Measurements from ENCODE around the gene MCCD1.

MCCD1 gene

GRCh38 chr6:31513456-31514165 is 15.2 kb upstream of the MCCD1 start:
- no peak for DNase-seq

- no peak for DNase-seq
Measured at GRCh38 chr6:31521835-31522234, 6.9 kb upstream of the MCCD1 start.

GRCh38 chr6:31525553-31525931 is 3.2 kb upstream of the MCCD1 start:
- no peak for DNase-seq

DNA sequence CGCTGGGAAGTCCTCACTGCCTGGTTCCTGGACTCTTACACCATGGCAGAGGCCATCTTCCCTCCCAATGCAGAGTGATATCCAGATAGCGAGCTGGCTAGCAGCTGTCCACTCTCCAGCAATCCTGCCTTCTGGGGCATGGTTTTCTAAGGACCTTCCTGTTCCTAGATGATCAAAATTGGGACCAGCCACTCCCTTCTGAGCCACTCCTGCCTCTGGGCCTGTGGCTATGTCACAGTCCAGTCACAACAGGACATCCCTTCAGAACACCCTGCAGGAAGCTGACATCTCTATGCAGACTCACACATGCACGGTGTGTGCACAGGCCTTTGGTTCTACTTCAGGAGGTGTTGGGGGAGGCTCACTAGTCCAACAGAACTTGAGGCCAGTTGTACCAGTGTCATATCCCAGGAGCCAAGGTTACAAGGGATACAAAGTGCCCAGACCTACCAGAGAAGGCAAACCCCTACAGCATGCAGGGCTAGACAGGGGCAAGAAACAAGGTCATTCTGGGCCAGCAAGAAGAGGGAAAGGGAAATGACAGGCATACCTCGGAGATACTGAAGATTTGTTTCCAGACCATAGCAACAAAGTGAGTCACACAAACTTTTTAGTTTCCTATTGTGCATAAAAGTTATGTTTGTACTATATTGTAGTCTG is 2.7 kb upstream of the MCCD1 start:
- no peak for DNase-seq

DNA sequence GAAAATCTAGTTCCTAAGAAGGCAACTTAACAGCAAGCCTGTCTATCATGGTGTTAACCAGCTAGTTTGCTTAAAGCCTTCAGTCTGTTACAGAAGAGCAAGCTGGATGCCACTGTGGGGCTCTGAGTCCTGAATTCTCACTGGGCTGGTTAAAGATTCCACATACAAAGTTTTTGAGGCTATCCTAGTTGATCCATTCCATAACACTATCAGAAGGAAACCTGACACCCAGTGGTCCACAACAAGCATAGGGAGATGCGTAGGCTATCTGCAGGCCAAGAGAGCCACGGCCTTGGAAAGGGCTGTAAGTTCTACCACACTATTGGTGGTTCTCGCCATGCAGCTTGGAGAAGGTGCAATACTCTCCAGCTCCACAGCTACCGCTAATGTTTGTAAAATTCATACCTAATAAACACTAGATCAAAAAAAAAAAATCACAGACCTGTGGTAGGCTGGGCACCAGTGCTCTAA is 420 bp upstream of the MCCD1 start:
- DNase-seq, result no peak

DNA sequence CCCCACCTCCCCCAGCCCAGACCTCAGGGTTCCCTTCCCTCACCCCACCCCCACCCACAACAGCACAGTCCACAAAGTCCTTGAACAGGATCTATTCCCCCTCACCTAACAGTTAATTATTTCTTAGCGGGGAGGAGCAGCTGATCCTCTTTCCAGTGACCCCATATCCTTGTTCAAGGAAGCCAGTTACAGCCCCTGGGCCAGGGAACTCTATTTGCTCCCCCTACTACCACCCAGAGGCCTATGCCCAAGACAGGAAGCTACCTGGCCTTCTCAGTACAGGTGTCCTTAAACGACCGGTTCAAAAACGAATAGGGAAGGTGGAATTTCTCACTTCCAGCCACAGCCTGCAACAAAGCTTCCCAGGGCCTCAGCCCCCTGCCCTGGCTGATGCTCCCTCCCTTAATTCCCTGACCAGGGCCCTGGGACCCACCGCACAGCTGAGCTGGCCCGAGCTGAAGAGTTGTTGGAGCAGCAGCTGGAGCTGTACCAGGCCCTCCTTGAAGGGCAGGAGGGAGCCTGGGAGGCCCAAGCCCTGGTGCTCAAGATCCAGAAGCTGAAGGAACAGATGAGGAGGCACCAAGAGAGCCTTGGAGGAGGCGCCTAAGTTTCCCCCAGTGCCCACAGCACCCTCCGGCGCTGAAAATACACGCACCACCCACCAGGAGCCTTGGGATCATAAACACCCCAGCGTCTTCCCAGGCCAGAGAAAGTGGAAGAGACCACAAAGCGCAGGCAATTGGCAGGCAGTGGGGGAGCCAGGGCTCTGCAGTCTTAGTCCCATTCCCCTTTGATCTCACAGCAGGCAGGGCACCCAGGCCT is 778 bp downstream of the MCCD1 start:
- DNase-seq, result no peak

DNA sequence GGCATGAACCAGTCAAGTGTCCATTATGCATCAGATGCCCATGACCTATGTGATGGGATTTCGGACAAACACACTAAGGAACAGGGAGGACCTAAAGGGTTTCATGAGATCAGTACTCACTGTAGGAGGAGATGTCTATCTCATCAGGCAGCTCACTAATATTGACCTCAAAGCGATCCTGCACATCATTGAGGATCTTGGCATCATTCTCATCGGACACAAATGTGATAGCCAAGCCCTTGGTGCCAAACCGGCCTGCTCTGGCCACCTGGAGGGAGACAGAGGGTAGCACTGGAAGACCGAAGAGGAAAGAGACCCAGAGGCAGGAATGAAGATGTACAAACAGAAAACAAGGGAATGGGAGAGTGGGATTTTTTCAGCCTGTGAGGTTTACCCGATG is 1.9 kb downstream of the MCCD1 start:
- no peak for DNase-seq

- no peak for DNase-seq
Measured at GRCh38 chr6:31531162-31531561, 2.4 kb downstream of the MCCD1 start.

GRCh38 chr6:31531771-31532643 is 3.2 kb downstream of the MCCD1 start:
- no peak for DNase-seq

DNA sequence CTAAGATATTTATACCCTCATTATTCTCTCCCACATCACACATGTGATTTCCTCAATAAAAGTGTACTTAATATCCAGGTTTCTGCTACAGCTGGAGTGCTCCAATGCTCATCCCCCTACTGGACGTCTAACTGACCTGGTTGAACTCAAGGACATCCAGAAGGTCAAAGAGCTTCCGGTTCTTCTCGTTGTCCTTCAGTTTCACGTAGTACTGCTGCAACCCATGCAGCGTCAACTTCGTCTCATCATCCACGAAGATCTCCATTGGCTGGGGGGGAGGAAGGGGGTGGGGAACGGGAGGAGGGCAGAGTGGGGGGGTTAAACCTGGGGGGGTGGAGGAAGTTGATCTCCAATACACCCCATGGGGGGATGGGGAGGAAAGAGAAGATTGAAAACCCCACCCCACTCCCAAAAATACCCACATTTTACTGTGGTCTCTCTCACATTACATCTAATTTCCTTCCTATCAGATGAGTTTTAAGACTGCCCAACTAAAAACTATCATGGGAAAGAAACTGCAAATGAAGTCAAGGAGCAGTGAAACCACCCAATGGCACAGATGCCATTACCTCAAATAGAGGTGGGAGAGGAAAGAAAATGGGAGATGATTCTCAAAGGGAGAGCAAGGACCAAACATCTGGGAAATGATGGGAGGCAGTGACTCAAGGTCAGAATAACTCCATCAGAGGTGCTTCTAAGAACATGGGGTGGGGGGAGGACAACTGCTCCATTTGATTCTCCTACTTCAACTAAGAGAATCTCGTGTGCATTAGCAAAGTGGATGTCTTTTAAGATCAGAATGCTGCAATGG is 4.1 kb downstream of the MCCD1 start:
- DNase-seq, result no peak

- no peak for DNase-seq
Measured at GRCh38 chr6:31533455-31533841, 4.7 kb downstream of the MCCD1 start.

GRCh38 chr6:31534011-31534410 is 5.2 kb downstream of the MCCD1 start:
- DNase-seq, result no peak

DNA sequence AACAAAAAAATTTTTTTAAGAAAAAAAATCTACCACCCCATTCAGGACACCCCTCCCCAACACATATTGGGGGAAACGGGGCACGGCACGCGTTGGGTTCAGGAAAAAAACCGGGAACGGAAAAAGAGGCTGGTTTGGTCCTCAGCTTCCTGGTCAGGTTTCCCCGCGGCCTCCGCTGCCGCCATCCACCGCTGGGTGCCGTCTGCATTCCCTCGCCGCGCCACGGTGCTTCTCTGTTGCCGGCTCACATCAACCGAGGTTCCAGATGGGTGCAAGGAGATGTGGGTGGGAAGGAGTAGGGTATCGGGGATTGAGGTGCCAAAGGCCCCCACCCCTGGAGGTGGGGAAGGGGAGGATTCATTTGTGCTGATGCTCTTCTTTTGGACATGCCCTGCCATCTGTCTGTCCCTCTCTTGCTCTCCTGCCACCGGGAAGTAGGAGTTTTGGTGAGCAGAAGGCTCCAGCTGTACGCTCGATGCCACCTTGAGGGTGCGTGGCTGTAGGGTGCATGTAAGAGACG is 5.8 kb downstream of the MCCD1 start:
- no peak for DNase-seq

GRCh38 chr6:31535538-31536324 is 7.0 kb downstream of the MCCD1 start:
- DNase-seq, result no peak

DNA sequence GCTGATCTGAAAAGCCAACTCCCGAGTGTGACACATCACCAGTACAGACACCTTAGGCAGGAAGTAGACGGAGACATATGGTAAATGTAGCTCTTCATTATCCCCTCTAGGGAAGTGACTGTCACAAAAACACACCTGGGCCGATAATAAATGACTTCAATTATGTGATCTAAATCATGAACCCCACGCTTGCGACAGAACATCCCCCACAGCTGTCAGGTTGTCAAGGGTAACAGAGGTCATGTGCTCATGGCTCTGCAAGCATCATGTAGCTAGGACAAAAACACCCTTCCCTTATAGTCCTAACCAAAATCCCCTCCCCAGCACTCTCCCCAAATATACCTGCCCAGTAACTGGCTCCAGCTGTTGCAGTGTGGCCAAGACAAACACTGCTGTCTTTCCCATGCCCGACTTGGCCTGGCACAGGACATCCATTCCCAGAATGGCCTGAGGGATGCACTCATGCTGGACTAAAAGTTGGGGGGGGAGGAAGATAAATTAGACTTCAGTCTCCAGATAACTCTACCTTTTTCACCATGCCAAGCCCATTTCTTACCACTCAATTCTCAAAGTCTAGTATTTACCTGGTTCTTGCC is 10.1 kb downstream of the MCCD1 start:
- no peak for DNase-seq

DNA sequence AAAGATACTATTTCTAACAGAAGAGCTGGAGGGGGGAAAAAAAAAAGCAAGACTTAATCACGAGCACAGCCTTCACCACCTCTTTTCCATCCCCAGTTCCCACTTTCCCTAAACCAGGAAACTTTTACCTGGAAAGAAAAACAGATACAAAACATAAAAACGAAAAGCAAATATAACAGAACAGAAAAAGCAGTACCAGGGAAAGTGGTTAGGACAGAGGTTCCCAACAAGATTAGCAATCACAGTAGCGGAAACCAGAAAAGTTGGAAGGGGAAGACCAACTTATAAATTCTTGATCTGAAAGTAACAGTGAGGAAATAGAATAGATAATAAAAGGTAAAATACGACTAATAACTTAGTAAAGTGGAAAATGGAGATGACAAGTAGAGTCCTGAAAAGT is 11.9 kb downstream of the MCCD1 start:
- DNase-seq, result no peak

DNA sequence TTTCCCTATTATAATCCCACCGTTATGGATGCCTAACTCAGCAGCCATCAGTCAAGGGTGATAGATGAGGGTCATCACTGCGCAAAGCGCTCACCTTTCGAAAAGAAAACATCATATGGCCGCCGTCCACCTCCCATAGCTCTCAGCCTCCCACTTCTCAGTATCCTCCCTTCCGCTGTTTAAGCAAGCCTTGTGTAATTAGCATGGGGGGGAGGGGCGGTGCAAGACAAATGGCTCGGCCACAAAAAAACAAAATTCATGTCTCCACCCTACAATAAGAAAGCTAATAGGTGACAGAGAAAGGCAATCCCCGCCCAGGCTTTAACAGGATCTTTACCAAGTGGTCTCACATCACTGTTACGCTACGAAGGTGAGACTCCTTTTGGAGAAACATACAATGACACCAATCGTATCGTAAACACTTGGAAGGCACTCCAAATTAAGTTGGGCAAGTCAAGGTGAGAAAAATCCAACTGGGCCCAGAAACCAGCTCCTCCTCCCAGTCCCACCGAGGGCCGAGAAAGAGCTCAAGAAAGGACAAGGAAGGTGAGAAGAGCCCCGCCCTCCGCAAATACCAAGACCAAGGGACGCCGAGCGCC is 12.4 kb downstream of the MCCD1 start:
- DNase-seq, result peak; percentile 33 to 60

- DNase-seq, result peak; percentile 97
Measured at GRCh38 chr6:31541658-31542521, 13.1 kb downstream of the MCCD1 start, which contains the start of gene DDX39B. Gene DDX39B, minus strand, starts transcription at chr6:31542003. Its CDS starts 1,471 bp downstream, at chr6:31540532.

GRCh38 chr6:31543639-31544038 is 14.9 kb downstream of the MCCD1 start:
- DNase-seq, result no peak

Data from Kasumi-1 (cell line).